ENCODE measurements around the gene DHX16.

- TF ChIP-seq, protein P1, sequence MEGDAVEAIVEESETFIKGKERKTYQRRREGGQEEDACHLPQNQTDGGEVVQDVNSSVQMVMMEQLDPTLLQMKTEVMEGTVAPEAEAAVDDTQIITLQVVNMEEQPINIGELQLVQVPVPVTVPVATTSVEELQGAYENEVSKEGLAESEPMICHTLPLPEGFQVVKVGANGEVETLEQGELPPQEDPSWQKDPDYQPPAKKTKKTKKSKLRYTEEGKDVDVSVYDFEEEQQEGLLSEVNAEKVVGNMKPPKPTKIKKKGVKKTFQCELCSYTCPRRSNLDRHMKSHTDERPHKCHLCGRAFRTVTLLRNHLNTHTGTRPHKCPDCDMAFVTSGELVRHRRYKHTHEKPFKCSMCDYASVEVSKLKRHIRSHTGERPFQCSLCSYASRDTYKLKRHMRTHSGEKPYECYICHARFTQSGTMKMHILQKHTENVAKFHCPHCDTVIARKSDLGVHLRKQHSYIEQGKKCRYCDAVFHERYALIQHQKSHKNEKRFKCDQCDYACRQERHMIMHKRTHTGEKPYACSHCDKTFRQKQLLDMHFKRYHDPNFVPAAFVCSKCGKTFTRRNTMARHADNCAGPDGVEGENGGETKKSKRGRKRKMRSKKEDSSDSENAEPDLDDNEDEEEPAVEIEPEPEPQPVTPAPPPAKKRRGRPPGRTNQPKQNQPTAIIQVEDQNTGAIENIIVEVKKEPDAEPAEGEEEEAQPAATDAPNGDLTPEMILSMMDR (conservative IDR thresholded peaks at IDR 0.05; ENCODE audit: low read depth in 2 of 2), result peak; percentile 36 to 56
- TF ChIP-seq EZH2phosphoT487 (IDR thresholded peaks at IDR 0.05; ENCODE audit: unreplicated experiment) (no peak), EZH2 (IDR thresholded peaks at IDR 0.05; ENCODE audit: low read depth, unreplicated experiment) (no peak), REST (IDR thresholded peaks at IDR 0.05; ENCODE audit: unreplicated experiment) (no peak), CREB1 (CRISPR knock-in tag; IDR thresholded peaks at IDR 0.05; ENCODE audit: low read depth) (peak; percentile 90)
Measured at GRCh38 chr6:30626484-30627366, 46.1 kb downstream of the DHX16 start, which contains the start of gene ATAT1.

Data from GM23338 (cell line).